ENCODE measurements around the gene EIF2D.
"Not testable (repeated sequence)": the region's sequence is repeated elsewhere in the genome, so short reads cannot be mapped to it uniquely, and the experiment has no call there.

EIF2D gene

DNA sequence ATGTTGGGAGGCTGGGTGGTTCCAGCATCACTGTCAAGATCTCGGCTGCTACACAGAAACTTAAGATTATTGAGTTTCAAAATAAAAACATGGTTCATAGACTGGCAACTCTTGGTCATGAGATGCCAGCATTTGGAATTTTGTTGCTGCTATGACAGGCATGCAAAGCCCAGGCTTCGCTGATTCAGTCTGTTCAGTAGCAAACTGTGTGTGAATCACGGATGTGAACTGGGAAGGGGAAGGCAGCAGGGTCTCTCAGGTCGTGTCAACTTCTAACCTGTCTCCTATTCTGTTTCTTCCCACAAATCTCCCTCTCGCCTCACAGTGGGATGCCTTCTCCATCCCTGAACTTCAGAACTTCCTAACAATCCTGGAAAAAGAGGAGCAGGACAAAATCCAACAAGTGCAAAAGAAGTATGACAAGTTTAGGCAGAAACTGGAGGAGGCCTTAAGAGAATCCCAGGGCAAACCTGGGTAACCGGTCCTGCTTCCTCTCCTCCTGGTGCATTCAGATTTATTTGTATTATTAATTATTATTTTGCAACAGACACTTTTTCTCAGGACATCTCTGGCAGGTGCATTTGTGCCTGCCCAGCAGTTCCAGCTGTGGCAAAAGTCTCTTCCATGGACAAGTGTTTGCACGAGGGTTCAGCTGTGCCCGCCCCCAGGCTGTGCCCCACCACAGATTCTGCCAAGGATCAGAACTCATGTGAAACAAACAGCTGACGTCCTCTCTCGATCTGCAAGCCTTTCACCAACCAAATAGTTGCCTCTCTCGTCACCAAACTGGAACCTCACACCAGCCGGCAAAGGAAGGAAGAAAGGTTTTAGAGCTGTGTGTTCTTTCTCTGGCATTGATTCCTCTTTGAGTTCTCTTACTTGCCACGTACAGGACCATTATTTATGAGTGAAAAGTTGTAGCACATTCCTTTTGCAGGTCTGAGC lies 25.5 kb downstream of the EIF2D start:
- no peak for DNase-seq

DNA sequence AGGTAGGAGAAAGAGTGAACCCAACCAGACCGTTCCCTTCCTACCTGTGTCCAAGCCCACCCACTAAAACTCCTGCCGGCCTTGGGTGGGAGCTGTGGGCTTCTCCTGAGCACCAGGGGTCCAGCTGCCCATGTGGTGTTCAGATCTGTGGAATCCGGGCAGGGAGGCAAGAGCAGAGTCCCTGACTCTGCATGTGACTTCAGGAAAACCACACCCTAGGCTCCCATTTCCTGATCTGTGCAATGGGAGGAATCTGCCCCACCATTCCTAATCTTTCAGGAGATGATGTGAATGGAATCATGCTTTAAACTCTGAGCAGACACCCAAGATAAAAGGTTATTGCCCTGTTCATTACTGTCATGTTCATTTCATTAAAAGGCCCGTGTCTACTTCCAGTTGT lies 27.6 kb downstream of the EIF2D start:
- no peak for DNase-seq

DNA sequence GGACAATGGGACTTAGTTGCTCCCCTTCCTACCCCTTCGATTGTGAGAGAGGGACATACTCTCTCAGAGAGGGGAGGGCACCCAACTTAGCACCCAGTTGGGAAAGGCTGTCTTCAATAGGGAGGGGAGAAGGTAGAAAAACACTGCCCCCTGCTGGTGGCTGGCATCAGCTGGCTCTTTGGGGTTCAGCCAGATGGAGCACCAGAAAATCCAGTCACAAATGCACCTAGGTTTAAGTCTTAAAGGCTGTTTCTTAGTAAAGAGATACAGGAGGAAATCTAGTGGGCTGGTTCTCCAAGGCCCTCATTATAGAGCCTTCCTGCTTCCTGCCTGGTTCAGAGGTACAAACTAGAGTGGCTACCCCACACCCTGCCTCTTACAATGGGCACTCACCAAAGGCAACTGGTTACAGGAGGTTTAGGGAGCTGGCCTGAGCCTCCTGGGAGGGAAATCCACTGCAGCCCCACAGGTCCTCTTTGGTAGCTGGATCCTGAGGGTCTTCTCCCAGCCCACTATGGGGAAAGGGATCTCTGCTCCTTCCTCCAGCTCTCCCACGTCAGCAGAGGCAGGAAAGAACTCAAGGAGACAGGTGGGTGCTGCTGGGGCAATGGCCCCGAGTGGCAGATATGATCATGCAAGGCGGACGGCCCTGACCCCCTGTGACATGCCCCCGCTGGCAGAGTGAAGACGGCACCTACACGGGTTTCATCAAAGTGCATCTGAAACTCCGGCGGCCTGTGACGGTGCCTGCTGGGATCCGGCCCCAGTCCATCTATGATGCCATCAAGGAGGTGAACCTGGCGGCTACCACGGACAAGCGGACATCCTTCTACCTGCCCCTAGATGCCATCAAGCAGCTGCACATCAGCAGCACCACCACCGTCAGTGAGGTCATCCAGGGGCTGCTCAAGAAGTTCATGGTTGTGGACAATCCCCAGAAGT lies 28.3 kb downstream of the EIF2D start:
- peak; percentile 83 for DNase-seq

DNA sequence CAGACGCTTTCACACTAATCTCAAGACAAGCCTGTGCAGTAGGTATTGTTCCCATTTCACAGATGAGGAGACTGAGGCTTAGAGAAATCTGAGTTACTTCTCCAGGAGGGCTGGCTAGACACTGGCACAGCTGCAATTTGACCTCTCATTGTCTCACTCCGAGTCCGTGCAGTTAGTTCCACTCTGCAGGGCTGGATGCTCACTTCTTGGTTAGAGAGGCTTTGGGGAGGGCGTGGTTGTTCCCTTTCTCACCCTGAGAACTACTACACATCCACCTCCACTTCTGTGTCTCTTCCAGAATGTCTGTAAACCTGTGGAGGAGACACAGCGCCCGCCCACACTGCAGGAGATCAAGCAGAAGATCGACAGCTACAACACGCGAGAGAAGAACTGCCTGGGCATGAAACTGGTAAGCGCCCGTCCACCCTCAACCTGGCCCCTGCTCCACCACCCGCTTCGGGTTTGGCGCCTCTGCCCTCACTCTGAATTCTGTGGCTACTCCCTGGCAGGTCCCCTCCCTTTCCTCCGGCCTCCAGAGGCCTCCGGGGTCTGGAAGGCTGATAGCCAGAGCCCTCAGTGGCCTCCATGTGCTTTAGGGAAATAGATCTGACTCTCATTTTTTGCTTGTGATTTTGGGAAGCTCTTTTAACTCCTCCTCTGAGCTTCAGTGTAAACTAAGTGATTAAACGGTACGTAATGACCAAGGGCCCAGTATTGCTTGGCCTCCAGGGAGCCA lies 29.1 kb downstream of the EIF2D start:
- peak; percentile 61 for DNase-seq

DNA sequence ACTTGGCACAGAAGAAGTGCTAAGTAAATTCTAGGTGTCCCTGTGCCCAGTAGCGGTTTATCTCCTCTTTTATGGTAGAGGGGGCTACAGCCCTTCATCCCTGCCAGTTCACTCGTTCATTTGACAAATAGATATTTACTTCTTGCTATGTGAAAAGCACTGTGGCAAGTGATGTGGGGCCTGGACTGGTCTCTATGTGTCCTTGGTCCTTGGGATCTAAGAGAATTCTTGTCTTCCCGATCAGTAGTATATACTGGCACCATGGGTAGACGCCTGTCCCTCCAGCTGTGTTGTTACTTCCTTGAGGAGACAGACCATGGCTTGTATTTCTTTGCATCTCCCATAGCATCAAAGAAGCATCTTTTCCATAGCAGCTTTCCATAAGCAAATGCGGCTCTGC lies 29.7 kb downstream of the EIF2D start:
- no peak for DNase-seq

DNA sequence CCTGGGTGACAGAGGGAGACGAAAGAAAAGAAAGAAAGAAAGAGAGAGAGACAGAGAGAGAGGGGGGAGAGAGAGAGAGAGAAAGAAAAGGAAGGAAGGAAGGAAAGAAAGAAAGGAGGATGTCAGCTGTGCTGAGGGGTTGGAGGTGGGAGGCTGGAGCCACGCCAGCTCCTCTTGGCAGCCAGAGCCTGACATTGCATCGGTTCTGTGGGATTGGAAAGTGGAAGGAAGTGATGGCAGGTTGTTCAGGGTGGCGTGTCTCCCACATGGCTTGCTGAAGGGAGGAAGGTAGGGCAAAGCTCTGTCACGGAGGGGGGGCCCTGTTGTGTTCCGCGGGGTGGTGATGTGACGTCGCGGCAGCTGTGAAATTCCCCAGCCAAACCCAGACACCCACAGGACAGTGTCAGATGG lies 30.7 kb downstream of the EIF2D start:
- DNase-seq: peak; percentile 64

DNA sequence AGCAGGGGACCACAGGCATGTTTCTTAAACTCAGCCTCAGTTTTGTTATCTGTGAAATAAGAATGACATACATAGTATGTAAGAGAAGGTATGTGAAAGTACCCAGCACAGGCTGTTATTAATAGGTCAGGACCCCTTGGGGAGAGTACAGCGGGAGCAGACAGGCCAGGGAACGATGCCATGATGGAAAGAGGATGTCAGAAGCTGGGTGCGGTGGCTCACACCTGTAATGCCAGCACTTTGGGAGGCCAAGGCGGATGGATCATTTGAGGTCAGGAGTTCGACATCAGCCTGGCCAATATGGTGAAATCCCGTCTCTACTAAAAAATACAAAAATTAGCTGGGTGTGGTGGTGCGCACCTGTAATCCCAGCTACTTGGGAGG lies 31.2 kb downstream of the EIF2D start:
- not testable (repeated sequence) for DNase-seq

DNA sequence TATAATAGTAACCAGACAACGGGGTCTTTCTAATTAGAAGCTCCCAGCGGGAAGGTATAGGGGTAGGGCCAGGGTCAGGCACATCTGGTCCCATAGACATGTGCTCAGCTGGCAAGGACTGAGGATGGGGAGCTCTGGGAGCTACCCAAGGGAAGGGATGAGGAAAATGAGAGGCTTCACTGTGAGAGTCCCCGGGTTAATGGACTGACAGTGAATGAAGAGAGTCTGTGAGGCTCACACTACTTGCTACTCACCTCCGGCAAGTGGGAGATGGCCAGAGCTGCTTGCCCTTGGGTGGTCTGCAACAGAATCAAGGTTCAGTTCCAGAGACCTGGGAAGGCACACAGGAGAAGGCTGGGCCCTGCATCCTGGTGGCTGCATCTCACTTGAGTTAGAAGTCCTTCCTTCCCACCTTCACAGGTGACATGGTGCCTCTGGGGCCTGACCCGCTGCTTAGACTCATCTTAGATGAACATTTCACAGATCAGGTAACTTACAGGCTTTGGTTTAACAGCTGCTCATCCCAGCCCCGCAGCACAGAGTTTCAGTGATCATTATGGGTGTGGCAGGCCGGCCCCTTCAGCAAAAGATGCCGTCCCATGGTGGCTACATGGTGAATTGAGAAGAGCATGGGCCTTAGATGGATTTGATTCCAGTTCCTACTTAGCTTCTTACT lies 31.7 kb downstream of the EIF2D start:
- DNase-seq: no peak

DNA sequence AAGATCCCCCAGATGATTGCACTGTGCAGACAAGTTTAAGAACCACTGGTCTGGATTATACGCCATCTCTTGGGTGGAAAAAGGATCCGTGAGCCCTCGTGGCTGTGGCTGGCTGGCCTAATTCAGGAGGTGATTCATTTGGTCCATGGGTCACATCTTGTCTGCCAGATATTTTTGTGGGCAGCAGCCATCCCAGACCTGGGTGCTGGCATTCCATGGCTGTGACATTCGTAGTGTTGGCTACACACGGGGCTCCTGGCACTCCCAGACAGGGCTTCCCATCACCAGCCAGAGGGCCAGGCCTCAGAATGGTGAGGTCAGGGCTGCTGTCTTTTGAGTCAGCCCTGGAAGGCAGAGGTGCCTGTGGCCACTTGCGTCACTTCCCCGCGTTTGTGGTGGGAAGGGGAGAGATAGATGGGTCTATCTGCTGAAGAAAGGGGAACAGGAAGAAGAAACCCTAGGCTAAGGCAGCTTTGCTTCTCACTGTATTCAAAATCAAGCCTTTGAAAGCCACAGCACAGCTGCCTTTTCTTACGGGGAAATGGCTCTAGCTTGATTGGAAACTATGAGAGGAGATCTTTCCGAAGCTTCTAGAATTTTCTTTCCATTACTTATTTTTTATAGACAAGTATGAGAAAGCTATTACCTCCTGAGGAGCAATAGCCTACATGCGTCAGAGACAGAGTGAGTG lies 32.4 kb downstream of the EIF2D start:
- DNase-seq: peak; percentile 95

DNA sequence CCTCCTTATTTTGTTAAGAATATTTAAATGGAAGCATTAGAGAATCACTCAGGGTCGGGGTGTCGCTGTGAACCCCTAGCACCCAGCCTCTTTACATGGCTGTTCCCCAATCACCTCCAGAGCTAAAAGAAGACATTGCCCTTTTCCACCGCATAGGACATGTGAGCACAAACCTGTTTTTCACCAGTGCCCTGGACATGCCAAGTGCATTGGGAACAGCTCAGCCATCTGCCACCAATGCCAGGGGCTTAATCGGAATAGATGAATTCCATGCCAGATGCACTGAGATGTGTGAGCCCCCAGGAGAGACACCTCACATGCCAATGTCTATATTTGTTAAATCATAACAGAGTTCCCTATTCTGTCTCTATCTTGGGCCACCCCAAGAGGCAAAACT lies 33.3 kb downstream of the EIF2D start:
- DNase-seq: no peak

DNA sequence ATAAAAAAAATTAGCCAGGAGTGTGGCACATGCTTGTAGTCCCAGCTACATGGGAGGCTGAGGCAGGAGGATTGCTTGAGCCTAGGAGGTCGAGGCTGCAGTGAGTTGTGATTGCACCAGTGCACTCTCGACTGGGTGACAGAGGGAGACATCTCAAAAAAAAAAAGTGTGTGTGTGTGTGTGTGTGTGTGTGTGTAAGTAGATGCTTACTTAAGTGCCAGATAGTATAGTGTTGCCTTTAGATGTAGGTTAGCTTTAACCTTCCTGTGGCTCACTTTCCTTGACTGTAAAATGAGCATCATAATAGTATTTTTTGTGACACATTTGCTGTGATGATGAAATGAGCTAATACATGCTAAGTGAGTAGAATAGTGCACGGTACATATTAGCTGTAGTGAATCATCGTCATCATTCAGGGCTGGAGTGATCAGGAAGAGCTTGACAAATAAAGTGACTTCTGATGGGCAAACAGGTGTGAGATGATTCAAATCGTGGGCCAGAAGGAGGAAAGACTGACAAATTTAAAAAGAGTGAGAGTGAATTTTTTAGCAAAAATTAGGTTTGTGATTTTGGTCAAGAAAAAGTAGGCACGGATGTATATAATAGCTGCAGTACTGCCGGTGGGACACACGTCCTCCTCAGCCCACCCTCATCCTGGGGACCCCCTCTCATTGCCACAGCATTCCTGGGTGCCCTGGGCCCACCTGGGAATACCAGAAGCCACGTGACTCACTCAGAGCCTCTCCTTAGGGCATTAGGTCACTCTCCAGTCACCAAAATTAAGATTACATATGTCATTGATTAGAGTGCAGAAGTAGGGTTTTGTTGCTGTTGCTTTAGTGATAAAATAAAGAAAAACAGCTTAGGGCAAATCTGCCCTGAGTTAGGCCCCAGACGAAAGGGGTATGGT lies 33.9 kb downstream of the EIF2D start:
- DNase-seq: no peak

DNA sequence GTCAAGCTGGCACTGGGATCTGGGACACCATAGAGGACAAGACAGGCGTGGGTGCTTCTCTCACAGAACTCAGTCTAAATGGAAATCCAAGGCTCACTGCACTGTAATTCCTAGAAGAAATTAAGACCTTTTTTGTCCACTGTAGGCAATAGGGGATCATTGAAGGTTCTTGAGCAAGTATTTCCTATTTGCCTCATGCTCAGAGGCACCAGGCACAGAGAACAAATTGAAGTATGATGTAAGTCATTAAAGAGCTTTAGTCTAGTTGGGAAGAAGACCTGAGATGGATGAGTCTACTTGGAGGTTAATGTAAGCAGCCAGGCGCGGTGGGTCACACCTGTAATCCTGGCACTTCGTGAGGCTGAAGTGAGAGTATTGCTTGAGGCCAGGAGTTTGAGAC lies 34.6 kb downstream of the EIF2D start:
- DNase-seq: no peak

DNA sequence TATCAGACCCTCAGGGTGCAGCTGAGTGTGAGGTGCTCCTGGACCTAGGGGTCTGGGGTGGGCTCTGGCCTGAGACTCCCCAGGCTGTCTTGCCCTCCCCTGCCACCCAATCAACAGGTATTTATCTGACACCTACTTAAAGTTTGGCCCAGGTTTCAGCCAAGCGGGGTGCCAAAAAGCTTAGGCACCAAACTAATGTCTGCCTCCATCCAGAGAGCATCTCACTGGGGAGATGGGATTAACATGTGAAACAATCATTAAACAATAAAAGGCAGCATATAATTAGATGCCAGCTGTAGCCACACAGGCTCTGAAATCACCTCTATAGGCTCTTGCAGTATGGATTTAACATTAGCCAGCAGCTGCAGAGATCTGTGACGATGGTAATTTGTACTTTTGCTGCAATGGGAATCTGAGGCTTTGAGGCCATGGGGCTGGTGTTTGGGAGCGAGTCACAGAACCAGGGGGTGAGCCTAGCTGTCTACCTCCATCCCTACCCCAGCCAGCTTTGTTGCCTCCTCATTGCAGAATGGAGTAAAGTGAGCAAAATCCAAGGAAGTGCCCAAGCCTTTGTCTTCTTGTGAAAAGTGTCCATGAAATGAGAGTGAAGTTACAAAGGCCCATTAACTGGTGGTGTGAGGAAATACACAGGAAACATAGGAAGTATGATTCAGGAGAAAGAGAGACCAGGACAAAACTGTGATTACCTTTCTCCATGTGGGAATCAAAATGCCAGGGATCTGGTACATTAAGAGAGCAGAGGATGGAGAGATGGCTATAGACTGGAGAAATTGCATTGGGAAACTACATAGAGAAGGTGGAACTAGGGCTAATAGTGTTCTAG lies 36.1 kb downstream of the EIF2D start:
- DNase-seq: no peak

DNA sequence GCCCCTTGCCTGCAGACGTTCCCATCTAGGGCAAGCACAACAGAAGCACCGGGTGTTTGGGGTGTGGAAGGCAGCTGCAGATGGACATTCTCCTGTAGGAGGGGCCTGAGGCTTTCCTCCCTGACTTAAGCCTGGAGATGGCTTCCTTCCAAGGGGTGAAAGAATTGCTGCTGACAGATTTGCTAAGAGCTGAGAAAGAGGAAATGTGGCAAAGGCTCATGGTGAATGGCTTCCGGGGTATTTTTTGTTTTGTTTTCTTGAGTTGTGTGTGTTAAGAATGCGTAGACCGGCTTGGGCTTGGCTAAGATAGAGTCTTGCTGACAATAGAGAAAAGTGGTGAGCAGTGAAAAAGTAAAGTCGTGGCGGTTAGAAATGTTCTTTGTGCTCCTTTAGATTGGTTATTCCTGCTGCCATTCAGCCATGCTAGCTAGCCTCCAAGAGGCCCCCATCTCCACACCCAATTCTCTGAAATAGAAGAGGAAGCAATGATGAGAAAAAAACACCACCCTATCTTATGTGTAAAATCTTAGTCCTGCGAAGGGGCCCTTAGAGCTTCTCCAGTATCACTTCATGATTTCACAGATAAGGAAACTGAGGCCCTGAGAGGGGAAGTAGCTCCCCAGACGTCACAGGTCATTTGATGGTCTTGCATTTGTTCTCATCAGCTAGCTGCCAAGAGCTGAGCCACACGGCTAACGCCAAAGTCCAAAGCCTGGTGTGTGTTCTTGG lies 36.9 kb downstream of the EIF2D start:
- DNase-seq: no peak

DNA sequence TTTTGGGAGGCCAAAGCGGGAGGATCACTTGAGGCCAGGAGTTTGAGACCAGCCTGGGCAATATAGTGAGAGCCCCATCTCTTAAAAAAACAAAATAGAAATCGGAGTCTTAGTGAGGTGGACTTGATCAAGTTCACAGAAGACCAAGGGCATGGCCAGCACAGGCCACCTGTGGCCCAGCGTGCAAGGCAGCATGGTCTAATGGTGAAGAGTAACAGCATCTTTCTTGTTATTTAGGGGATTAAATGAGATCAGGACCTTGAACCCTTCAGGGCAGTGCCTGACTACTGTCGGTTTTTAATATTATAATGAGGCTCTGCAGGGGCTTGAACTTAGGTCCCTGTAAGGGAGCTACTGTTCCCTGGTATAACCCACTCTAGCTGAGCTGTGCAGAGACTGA lies 38.5 kb downstream of the EIF2D start:
- no peak for DNase-seq

DNA sequence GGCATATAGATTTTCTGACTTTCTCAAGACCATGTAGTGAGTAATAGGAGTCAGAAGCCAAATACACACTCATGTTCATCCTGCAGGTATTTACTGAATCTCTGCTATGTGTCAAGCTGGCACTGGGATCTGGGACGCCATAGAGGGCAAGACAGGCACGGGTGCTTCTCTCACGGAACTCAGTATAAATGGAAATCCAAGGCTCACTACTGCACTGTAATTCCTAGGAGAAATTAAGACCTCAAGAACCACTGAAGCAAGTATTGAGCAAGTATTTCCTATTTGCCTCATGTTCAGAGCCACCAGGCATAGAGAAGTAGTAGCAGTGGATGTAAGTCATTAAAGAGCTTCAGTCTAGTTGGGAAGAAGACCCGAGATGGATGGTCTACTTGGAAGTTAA lies 38.9 kb downstream of the EIF2D start:
- no peak for DNase-seq

DNA sequence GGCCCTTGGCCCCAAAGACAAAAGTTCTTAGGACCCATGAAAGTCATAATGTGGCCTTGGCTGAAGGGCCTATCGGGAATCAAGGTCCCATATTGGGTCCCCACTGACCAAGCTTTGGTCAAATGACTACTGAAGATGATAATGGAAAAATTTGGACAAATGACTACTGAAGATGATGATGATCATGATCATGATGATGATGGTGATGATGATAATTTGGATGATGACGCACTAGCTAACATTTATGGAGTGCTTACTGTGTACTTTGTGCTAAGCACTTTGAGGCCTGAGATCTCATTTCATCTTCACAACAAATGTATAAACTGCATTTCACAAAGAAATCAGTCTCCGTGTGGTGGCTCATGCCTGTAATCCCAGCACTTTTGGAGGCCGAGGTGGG lies 39.4 kb downstream of the EIF2D start:
- no peak for DNase-seq

DNA sequence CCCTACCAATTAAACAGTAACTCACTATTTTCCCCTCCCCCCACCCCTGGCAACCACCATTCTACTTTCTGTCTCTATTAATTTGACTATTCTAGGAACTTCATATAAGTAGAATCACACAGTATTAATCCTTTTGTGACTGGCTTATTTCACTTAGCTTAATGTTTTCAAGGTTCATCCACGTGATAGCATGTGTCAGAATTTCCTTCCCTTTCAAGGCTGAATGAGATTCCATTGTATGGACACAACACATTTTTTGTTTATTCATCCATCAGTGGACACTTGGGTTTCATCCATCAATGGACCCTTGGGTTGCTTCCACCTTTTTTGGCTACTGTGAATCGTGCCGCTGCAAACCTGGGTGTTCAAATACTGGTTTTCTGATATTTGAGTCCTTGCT lies 41.7 kb downstream of the EIF2D start:
- DNase-seq: no peak

DNA sequence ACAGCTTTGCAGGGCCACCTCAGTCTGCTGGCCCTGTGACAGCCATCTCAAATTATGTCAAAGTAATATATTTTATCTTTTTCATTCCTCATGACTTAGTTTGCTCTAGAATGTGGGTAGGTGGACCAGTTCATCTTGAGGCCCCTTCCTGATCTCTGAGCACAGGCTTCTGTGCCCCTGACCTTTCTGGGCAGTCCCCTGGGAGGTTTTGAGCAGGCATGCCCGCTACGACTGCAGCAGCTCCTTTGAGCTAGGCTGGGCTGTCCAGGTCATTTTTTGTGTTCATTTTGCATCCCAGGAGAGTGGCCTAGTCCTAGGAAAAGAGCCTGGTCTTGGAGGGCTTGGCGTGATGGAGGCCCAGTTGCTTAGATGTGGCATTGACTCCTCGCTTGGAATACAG lies 42.7 kb downstream of the EIF2D start:
- DNase-seq: no peak
